Measurements from ENCODE around the gene KIR2DL3.

Gene KIR2DL3

GRCh38 chr19:54795758-54796157 is 57.4 kb downstream of the KIR2DL3 start:
- DNase-seq (ENCODE audit: low spot score): no peak

Measured in AG08395 (cell line).